ENCODE data around the gene COMTD1.
A peak's percentile ranks its signal among the peaks of the same experiment; 100 is the strongest.

Gene COMTD1

GRCh38 chr10:75211007-75211691 lies 24.6 kb downstream of the COMTD1 start:
- H3K27me3 ChIP-seq (ENCODE audit: low read depth, low read length) = no peaks in the 10 kb centered on the region
- H3K4me3 ChIP-seq (ENCODE audit: low read length) = peak overlapping the region; percentile 98
- H3K79me2 ChIP-seq (ENCODE audit: low read length) = peaks cover 52% of the 10 kb centered on the region
- H2AFZ ChIP-seq (ENCODE audit: low read depth, low read length) = no peak overlapping the region
- peak overlapping the region; percentile 82 for H3K4me2 ChIP-seq (ENCODE audit: low read length)
- H3K27ac ChIP-seq (ENCODE audit: low read length) = peak overlapping the region; percentile 92
- H3K36me3 ChIP-seq (replicated peaks; ENCODE audit: low read depth, low read length) = peaks cover 12% of the 10 kb centered on the region
- TF ChIP-seq CTCF (IDR thresholded peaks at IDR 0.05; ENCODE audit: low read depth, low read length) = no peak
- no peak for TF ChIP-seq EZH2phosphoT487 (IDR thresholded peaks at IDR 0.05; ENCODE audit: low read depth)
- no peaks in the 10 kb centered on the region for H3K9me3 ChIP-seq (ENCODE audit: insufficient read depth, low read length)
- H3K9ac ChIP-seq (ENCODE audit: low read length) = peak overlapping the region; percentile 99
- peaks cover 12% of the 10 kb centered on the region for H3K4me1 ChIP-seq (ENCODE audit: low read length)
- H4K20me1 ChIP-seq (ENCODE audit: insufficient read depth, low read length) = no peaks in the 10 kb centered on the region

GRCh38 chr10:75210282-75211006 lies 25.3 kb downstream of the COMTD1 start, which contains the start of gene VDAC2:
Gene VDAC2 (plus strand): TSS chr10:75210796. CDS start chr10:75211159, 363 bp downstream.
- peaks cover 8% of the 10 kb centered on the region for H3K36me3 ChIP-seq (replicated peaks; ENCODE audit: low read depth, low read length)
- H3K9ac ChIP-seq (ENCODE audit: low read length) = peak within 1 kb of the TSS; percentile 99
- peak within 1 kb of the TSS; percentile 98 for H3K4me3 ChIP-seq (ENCODE audit: low read length)
- peak within 1 kb of the TSS; percentile 99 for H3K4me2 ChIP-seq (ENCODE audit: low read length)
- H3K9me3 ChIP-seq (ENCODE audit: insufficient read depth, low read length) = no peaks in the 10 kb centered on the region
- H4K20me1 ChIP-seq (ENCODE audit: insufficient read depth, low read length) = no peaks in the 10 kb centered on the region
- peak within 1 kb of the TSS; percentile 95 for H2AFZ ChIP-seq (ENCODE audit: low read depth, low read length)
- H3K79me2 ChIP-seq (ENCODE audit: low read length) = peaks cover 45% of the 10 kb centered on the region
- TF ChIP-seq CTCF (IDR thresholded peaks at IDR 0.05; ENCODE audit: low read depth, low read length) (no peak), EZH2phosphoT487 (IDR thresholded peaks at IDR 0.05; ENCODE audit: low read depth) (no peak)
- H3K27me3 ChIP-seq (ENCODE audit: low read depth, low read length) = no peaks in the 10 kb centered on the region
- peaks cover 12% of the 10 kb centered on the region for H3K4me1 ChIP-seq (ENCODE audit: low read length)
- peak within 1 kb of the TSS; percentile 92 for H3K27ac ChIP-seq (ENCODE audit: low read length)

- Histone ChIP-seq H2AFZ (ENCODE audit: low read depth, low read length) (peak overlapping the region; percentile 95), H4K20me1 (ENCODE audit: insufficient read depth, low read length) (no peaks in the 10 kb centered on the region), H3K79me2 (ENCODE audit: low read length) (peaks cover 43% of the 10 kb centered on the region)
These were observed 25.9 kb downstream of the COMTD1 start for GRCh38 chr10:75209921-75210281.

More at GRCh38 chr10:75209921-75210281, 25.9 kb downstream of the COMTD1 start:
- Histone ChIP-seq H3K4me1 (ENCODE audit: low read length) (peaks cover 12% of the 10 kb centered on the region), H3K9me3 (ENCODE audit: insufficient read depth, low read length) (no peaks in the 10 kb centered on the region), H3K27ac (ENCODE audit: low read length) (peak overlapping the region; percentile 92), H3K27me3 (ENCODE audit: low read depth, low read length) (no peaks in the 10 kb centered on the region), H3K36me3 (replicated peaks; ENCODE audit: low read depth, low read length) (peaks cover 8% of the 10 kb centered on the region), H3K9ac (ENCODE audit: low read length) (peak overlapping the region; percentile 99), H3K4me2 (ENCODE audit: low read length) (peak overlapping the region; percentile 99), H3K4me3 (ENCODE audit: low read length) (peak overlapping the region; percentile 98)
- TF ChIP-seq EZH2phosphoT487 (IDR thresholded peaks at IDR 0.05; ENCODE audit: low read depth) (no peak), CTCF (IDR thresholded peaks at IDR 0.05; ENCODE audit: low read depth, low read length) (no peak)

All from OCI-LY3 (cell line).